A549 treated with AZD9567 at 1 μM for 4 hours (cell line): Measurements from ENCODE around the gene PNPLA2. TPM values are rescaled to one million over a fixed set of nuclear protein-coding genes. Genes with fewer than 3 reads are reported as not detected.

ENCODE experiments used
- total RNA-seq: library from RNA; stranded (reverse); fragments of 200-300 nt; extraction: Qiagen RNA extraction; gene quantifications from 5 replicates; pipeline ENCODE4 v1.2.3, GENCODE V29; 2022; ENCODE audit not compliant: insufficient read depth

PNPLA2 gene, protein sequence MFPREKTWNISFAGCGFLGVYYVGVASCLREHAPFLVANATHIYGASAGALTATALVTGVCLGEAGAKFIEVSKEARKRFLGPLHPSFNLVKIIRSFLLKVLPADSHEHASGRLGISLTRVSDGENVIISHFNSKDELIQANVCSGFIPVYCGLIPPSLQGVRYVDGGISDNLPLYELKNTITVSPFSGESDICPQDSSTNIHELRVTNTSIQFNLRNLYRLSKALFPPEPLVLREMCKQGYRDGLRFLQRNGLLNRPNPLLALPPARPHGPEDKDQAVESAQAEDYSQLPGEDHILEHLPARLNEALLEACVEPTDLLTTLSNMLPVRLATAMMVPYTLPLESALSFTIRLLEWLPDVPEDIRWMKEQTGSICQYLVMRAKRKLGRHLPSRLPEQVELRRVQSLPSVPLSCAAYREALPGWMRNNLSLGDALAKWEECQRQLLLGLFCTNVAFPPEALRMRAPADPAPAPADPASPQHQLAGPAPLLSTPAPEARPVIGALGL
- 47.4 to 71.6 TPM (median 65.8 TPM) in 5 replicates for total RNA-seq

DNA sequence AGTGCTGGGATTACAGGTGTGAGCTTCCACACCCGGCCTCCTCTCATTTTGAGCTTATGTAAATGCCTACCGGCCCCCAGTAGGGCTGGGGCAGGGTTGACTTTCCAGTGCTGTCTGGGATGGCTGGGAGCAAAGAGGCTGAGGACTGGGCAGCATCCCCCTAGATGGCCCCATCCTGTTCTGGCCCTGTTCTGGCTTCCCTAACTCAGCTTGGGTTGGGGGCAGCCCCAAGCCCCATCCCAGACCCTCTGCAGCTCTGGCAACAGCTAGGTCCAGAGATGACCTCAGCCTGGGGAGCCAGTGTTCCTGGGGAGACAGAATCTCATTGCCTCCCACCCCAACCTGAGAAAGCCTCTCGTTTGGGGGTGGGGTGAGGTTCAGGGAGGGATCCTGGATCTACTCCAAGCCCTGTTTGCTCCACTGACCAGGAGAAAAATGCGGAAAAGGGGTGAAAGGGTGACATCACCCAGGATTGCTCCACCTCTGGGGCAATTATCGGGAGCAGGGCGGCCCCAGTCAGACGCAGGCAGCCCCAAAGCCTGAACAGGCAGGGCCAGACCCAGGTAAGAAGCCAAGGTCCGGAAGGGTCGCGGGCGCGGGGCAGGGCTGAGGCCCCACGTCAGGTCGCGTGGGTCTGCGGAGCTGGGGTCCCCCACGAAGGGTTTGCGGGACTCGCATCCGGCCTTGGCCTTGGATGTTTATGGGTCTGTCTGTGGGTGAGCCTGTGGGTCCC is at the start of gene PNPLA2:
Gene PNPLA2, plus strand, starts transcription at position 519 of the 733 bp plus-strand sequence. CDS start 805 bp downstream, outside the sequence.

DNA sequence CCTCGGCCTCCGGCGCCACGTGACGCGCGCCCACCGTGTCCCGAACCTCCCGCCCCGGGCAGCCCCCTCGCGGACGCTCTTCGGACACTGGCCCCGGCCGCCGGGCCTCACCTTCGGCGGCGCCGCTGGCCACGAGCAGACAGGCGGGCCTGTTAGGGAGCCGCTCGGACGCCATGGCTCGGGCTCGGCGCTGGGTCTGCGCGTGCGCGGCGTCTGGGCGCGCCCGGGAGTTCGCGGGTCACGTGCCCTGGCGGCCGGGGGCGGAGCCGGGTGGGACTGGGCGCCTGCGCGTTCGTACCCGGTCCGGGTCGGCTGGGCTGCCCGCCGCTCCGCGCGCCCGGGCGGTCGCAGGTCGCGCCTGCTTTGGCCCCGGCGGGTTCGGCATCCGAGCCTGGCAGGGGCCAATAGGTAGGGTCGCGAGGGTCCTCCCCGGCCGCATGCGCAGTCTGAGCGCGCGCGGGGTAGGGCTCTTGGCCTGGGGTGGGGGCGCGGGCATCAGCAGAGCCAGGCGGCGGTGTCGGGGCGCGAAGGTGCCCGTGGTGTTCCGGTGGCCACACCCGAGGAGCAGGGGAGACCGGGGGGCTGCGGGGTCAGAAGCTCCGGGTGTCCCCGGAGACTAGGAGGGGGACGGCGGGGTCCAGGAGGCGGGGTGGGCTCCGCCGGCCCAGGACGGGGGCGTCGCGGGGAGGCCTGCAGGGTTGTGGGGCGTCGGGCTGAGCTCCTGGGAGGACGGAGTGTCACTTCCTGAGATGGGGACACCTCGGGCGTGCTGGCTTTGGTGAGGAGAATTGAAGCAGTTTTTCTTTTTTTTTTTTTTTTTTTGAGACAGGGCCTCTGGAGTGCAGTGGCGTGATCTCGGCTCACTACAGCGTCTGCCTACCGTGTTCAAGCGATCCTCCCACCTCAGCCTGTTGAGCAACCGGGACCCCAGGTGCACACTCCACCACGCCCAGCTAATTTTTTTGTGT is 41.1 kb upstream of the PNPLA2 start, which contains the start of gene GATD1:
Gene GATD1, minus strand, starts transcription at position 200 of the 968 bp plus-strand sequence. Its CDS starts 25 bp downstream, at position 175.

DNA sequence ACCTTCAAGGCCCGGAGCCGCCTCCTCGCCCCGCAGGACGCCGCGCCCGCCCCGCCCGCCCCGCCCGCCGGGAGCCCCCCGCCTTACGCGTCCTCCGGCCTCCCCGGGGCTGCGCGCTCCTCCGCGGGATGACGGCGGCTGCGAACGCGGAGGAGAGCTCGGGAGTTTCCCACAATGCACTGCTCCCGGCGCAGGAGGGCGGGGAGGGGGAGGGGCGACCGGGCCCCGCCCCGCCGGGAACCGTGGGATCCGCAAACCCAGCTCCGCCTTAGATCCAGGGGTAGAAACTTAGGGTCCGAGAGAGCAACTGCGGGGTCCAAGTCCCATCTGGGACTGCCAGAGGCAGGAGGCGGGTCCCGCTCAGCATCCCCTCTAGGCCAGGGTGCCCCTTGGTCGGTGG is 28.8 kb upstream of the PNPLA2 start, which contains the start of gene CEND1:
Gene CEND1, minus strand, starts transcription at position 148 of the 400 bp plus-strand sequence. CDS start 1,514 bp downstream, outside the sequence.

DNA sequence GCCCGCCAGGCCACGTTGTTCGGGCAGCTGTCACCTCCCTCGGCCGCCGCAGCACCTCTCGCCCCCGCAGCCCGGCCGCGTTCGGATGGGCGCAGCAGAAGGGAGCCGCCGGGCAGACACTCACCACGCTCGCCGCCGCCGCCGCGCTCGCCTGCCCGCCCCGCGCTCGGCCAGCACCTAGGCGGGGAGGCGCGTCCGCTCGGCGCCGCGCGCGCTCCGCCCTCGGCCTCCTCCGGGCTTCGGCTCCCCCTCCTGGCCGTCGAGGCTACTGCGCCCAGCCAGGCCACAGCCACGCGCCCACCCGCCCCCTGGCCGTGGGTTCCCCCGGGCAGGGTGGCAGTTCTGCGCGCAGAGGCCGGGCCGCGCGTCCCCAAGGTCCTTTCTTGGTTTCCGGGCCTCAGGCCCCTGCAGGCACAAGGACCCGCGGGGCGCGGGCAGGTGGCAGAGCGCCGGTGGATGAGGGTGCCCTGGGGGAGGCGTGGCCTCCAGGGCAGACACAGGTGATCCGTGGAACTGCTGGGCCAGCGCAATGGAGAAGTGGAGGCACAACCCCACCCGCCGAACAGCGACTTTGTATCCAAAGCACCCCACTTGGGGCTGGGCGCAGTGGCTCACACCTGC is 20.5 kb upstream of the PNPLA2 start, which contains the start of gene SLC25A22:
Gene SLC25A22, minus strand, starts transcription at position 189 of the 621 bp plus-strand sequence. CDS start 3,275 bp downstream, outside the sequence.

DNA sequence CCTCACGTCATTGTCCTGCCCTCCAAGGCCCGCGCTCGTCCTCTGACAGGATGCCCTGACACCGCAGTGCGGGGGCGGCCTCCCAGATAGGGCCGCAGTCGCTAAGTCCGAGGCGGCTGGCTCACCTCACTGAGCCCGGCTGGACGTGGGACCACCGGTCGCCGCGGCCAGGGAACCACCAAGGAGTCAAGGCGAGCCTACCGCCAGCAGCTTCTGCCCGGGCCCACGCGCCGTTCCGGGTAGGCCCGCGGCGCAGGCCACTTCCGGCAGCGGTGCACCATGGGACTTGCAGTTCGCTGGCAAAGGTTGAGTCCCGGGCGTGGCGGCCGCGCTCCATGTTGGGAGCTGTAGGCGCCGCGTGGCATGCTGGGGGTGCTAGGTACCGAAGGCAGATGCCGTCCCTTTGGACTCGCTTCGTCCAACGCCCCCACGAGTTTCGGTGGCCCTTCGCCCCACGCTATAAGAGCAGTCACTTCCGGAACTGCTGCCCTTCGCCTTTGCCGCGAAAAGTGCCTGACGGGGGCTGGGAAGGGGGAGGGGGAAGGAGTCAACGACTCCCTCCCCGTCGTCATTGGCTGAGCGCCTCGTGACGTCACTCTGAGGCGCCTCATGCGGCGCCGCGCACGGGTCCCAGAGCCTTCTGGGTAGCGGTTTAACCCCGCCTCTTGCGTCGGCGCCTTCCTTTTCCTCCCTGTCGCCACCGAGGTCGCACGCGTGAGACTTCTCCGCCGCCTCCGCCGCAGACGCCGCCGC is 9.3 kb upstream of the PNPLA2 start, which contains the start of gene RPLP2:
Gene RPLP2, plus strand, starts transcription at position 681 of the 753 bp plus-strand sequence. CDS start 268 bp downstream, outside the sequence.

DNA sequence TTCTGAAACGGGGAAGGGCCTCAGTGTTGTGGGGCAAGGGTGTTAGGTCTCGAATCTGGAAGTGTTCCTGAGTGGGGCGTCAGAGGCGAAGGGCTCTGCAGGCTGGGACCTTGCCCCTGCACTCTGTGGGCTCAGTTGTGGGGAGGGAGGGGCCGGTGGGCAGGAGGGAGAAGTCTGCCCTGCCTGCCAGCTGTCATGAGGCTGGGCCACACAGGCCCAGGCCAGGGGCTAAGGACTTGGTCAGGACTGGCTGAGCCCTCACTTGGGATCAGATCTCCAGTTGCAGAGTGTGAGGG is 9.1 kb downstream of the PNPLA2 start, which contains the start of gene CRACR2B:
Gene CRACR2B, plus strand, starts transcription at position 23 of the 296 bp plus-strand sequence. CDS start 689 bp downstream, outside the sequence.

DNA sequence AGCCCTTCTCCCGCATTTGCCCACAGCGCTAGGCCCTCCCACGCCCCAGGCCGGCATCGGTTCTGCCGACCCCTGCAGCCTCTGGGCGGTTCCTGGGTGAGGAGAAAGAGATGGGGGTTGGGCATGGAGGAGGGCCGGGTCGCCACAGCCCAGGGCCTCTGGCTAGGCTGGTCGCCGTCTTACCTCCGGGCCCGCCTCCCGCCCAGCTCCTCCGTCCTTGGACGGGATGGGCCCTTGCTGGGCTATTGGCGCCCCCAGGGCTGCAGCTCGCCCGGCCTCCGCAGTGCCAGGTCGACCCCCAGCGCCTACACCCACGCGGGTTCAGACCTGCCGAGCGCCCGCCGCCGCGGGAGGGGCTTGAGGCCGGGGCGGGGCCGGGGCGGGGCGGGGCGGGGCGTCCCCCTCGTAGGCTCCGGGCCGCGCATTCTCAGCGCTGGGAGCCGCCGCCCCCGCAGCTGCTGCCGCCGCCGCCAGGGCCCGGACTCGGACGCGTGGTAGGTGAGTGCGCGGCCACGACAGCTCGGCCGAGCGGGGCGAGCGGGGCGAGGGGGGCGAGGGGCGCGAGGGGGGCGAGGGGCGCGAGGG is 13.9 kb downstream of the PNPLA2 start, which contains the start of gene CD151:
Gene CD151, plus strand, starts transcription at position 424 of the 585 bp plus-strand sequence. CDS start 3,118 bp downstream, outside the sequence.

DNA sequence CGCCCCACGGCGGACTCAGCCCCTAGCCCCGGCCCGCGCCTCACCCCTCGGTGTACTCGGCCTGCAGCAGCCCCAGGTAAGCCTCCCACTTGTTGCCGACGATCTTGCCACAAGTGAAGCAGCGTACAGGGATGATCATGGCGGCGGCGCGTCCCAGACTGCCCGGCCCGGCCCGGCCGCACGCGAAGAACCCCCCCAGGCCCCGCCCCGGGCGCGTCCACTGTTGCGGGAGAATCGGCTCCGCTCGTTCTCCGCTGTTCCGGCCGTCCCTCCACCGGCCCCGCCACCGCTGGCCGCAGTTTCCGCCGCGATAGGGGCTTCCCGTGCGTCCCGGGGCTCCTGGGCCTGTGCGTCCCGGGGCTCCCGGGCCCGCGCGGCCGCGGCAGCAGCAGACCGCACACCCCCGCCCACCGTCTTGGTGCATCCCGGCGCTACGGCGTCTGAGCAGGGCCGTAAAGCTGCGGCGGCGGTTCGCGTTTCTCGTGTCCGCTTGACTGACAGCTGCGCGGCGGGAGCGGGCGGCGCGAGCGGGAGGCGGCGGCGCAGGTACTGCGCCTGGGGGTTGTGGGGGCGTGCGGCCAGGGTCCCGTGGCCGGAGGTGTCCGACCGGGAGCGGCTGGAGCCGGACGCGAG is 23.8 kb downstream of the PNPLA2 start, which contains the start of the genes POLR2L and TSPAN4:
Gene POLR2L, minus strand, starts transcription at position 160 of the 633 bp plus-strand sequence. Its CDS starts 21 bp downstream, at position 139.
Gene TSPAN4, plus strand, starts transcription at position 483 of the 633 bp plus-strand sequence. CDS start 7,453 bp downstream, outside the sequence.

Other genes starting within 250 kb of the PNPLA2 start
- gene PHRF1, start 242.4 kb upstream of the PNPLA2 start, total RNA-seq = 26.7 to 41.0 TPM (median 39.1 TPM) in 5 replicates
- gene IRF7, start 203.0 kb upstream of the PNPLA2 start, total RNA-seq = 7.7 to 13.2 TPM (median 10.5 TPM) in 5 replicates
- gene CDHR5, start 194.0 kb upstream of the PNPLA2 start, total RNA-seq = 0.02 to 0.09 TPM (median 0.05 TPM) in 4 of 5 replicates, not detected in the other
- gene SCT, start 191.7 kb upstream of the PNPLA2 start, total RNA-seq = not detected in 5 replicates
- gene DRD4, start 181.6 kb upstream of the PNPLA2 start, total RNA-seq = 0.33 to 0.56 TPM (median 0.52 TPM) in 4 of 5 replicates, not detected in the other
- gene DEAF1, start 123.7 kb upstream of the PNPLA2 start, total RNA-seq = 27.7 to 36.3 TPM (median 31.2 TPM) in 5 replicates
- gene TMEM80, start 123.1 kb upstream of the PNPLA2 start, total RNA-seq = 8.6 to 11.0 TPM (median 10.4 TPM) in 5 replicates
- 64.8 to 132 TPM (median 122 TPM) in 5 replicates for gene EPS8L2, start 112.7 kb upstream of the PNPLA2 start, total RNA-seq
- gene TALDO1, start 71.5 kb upstream of the PNPLA2 start, total RNA-seq = 386 to 459 TPM (median 396 TPM) in 5 replicates
- gene GATD1, start 41.4 kb upstream of the PNPLA2 start, total RNA-seq = 33.6 to 50.1 TPM (median 49.2 TPM) in 5 replicates
- 2.0 to 6.3 TPM (median 2.2 TPM) in 5 replicates for gene CEND1, start 28.8 kb upstream of the PNPLA2 start, total RNA-seq
- 34.5 to 47.7 TPM (median 37.4 TPM) in 5 replicates for gene SLC25A22, start 20.6 kb upstream of the PNPLA2 start, total RNA-seq
- 8.7 to 16.2 TPM (median 15.7 TPM) in 5 replicates for gene PIDD1, start 13.7 kb upstream of the PNPLA2 start, total RNA-seq
- gene RPLP2, start 8.9 kb upstream of the PNPLA2 start, total RNA-seq = 1,691 to 2,650 TPM (median 2,403 TPM) in 5 replicates
- 2.6 to 6.3 TPM (median 5.7 TPM) in 5 replicates for gene CRACR2B, start 9.0 kb downstream of the PNPLA2 start, total RNA-seq
- 775 to 859 TPM (median 829 TPM) in 5 replicates for gene CD151, start 14.0 kb downstream of the PNPLA2 start, total RNA-seq
- 634 to 722 TPM (median 687 TPM) in 5 replicates for gene POLR2L, start 23.6 kb downstream of the PNPLA2 start, total RNA-seq
- gene TSPAN4, start 23.9 kb downstream of the PNPLA2 start, total RNA-seq = 123 to 190 TPM (median 181 TPM) in 5 replicates
- gene CHID1, start 91.9 kb downstream of the PNPLA2 start, total RNA-seq = 74.8 to 78.2 TPM (median 75.3 TPM) in 5 replicates
- gene AP2A2, start 107.0 kb downstream of the PNPLA2 start, total RNA-seq = 31.8 to 39.9 TPM (median 36.6 TPM) in 5 replicates
- 0.01 to 0.06 TPM (median 0.02 TPM) in 3 of 5 replicates, not detected in the others for gene MUC6, start 217.8 kb downstream of the PNPLA2 start, total RNA-seq